ENCODE results near the gene GOLGA7B.

GOLGA7B gene

GRCh38 chr10:97904576-97904975 is 54.9 kb downstream of the GOLGA7B start:
- no peak overlapping the region for H3K4me3 ChIP-seq (ENCODE audit: low read depth, low read length)
- no peak for TF ChIP-seq CTCF (IDR thresholded peaks at IDR 0.05; ENCODE audit: low read depth, low read length, missing control alignments)
- in situ Hi-C loops (cut with HindIII; ENCODE audit: low sequenced_read_pairs) = no loop called here
- DNase-seq (ENCODE audit: low read depth) = no peak

GRCh38 chr10:97905276-97905675 is 55.6 kb downstream of the GOLGA7B start:
- in situ Hi-C loops (cut with HindIII; ENCODE audit: low sequenced_read_pairs) = no loop called here
- no peak for DNase-seq (ENCODE audit: low read depth)
- no peak overlapping the region for H3K4me3 ChIP-seq (ENCODE audit: low read depth, low read length)
- TF ChIP-seq CTCF (IDR thresholded peaks at IDR 0.05; ENCODE audit: low read depth, low read length, missing control alignments) = no peak

GRCh38 chr10:97907211-97907610 is 57.6 kb downstream of the GOLGA7B start:
- no peak for TF ChIP-seq CTCF (IDR thresholded peaks at IDR 0.05; ENCODE audit: low read depth, low read length, missing control alignments)
- no peak for DNase-seq (ENCODE audit: low read depth)
- H3K4me3 ChIP-seq (ENCODE audit: low read depth, low read length) = no peak overlapping the region
- in situ Hi-C loops (cut with HindIII; ENCODE audit: low sequenced_read_pairs) = no loop called here

GRCh38 chr10:97907830-97908229 is 58.2 kb downstream of the GOLGA7B start:
- no peak for DNase-seq (ENCODE audit: low read depth)
- in situ Hi-C loops (cut with HindIII; ENCODE audit: low sequenced_read_pairs) = no loop called here
- no peak for TF ChIP-seq CTCF (IDR thresholded peaks at IDR 0.05; ENCODE audit: low read depth, low read length, missing control alignments)
- no peak overlapping the region for H3K4me3 ChIP-seq (ENCODE audit: low read depth, low read length)

GRCh38 chr10:97910661-97911060 is 61.0 kb downstream of the GOLGA7B start:
- DNase-seq (ENCODE audit: low read depth) = no peak
- no peak overlapping the region for H3K4me3 ChIP-seq (ENCODE audit: low read depth, low read length)
- in situ Hi-C loops (cut with HindIII; ENCODE audit: low sequenced_read_pairs) = no loop called here
- TF ChIP-seq CTCF (IDR thresholded peaks at IDR 0.05; ENCODE audit: low read depth, low read length, missing control alignments) = no peak

- DNase-seq (ENCODE audit: low read depth) = no peak
- H3K4me3 ChIP-seq (ENCODE audit: low read depth, low read length) = no peak overlapping the region
- no peak for TF ChIP-seq CTCF (IDR thresholded peaks at IDR 0.05; ENCODE audit: low read depth, low read length, missing control alignments)
- in situ Hi-C loops (cut with HindIII; ENCODE audit: low sequenced_read_pairs) = no loop called here
These were observed 61.6 kb downstream of the GOLGA7B start for GRCh38 chr10:97911217-97911616.

- in situ Hi-C loops (cut with HindIII; ENCODE audit: low sequenced_read_pairs) = no loop called here
- H3K4me3 ChIP-seq (ENCODE audit: low read depth, low read length) = no peak overlapping the region
- DNase-seq (ENCODE audit: low read depth) = no peak
- no peak for TF ChIP-seq CTCF (IDR thresholded peaks at IDR 0.05; ENCODE audit: low read depth, low read length, missing control alignments)
These were observed 63.5 kb downstream of the GOLGA7B start for GRCh38 chr10:97913193-97913592.
